ENCODE data around the gene NRCAM.
A peak's percentile ranks its signal among the peaks of the same experiment; 100 is the strongest.

Gene NRCAM

DNA sequence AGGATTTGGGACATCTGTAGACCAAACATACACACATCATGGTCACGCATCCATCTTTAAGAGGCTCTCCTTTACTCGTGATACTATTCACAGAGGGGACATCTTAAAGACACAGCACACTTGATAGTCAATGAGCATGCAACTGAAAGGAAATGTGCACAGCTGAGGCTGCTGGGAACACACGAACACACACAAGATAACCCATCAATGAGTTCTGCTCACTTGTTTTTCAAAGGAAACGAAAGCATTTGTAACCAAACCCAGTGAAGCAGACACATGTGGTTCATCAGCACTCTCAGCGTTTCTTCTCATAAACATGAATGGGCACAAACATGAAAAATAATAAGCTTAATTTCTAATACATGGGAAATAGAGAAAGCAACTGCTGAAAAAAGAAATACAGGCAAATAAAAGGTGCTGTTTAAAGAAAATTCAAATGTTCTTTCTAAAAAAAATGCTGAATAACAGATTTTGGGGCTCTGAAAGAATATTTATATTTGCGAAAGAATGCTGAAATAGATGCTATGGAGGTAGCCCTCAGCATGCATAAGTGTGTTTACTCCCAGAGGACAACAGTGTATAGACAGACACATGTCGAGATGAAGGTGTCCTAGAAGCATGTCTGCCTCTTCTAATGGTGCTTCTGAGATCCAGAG, 266.4 kb downstream of the NRCAM start:
- no peak overlapping the region for H3K4me3 ChIP-seq (ENCODE audit: low read depth in 1 of 2, low read length in 2 of 2)
- no peak overlapping the region for H3K27ac ChIP-seq (ENCODE audit: low read length)
- no peaks in the 10 kb centered on the region for H3K4me1 ChIP-seq (ENCODE audit: control insufficient read depth in 1 of 2, insufficient read depth in 2 of 2, low read length in 2 of 2)
- H3K27me3 ChIP-seq (ENCODE audit: low read depth, low read length): no peaks in the 10 kb centered on the region
- no peaks in the 10 kb centered on the region for H3K9me3 ChIP-seq (ENCODE audit: control insufficient read depth in 1 of 2, low read length in 2 of 2)
- no peaks in the 10 kb centered on the region for H3K36me3 ChIP-seq (ENCODE audit: control insufficient read depth in 1 of 2, insufficient read depth in 2 of 2, low read length in 2 of 2)

DNA sequence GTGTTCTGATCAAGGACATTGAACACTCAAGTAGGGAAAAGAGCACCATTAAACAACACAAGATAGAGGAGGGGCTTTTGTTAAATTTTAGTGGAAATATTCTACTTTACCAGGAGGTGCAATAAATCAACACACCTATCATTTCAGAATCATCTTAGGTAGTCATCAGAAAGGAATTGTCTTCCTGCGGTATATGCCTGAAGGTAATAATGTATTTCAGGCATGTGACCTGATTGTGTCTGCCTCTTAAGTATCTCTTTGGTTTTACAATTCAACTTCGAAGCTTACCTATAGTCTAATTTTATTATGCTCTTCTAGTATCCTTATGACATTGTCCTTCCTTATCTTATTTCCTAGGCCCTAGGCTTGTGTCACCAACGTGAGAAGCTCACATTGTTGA, 267.5 kb downstream of the NRCAM start:
- H3K27me3 ChIP-seq (ENCODE audit: low read depth, low read length): no peaks in the 10 kb centered on the region
- H3K36me3 ChIP-seq (ENCODE audit: control insufficient read depth in 1 of 2, insufficient read depth in 2 of 2, low read length in 2 of 2): no peaks in the 10 kb centered on the region
- H3K4me3 ChIP-seq (ENCODE audit: low read depth in 1 of 2, low read length in 2 of 2): no peak overlapping the region
- no peaks in the 10 kb centered on the region for H3K4me1 ChIP-seq (ENCODE audit: control insufficient read depth in 1 of 2, insufficient read depth in 2 of 2, low read length in 2 of 2)
- no peak overlapping the region for H3K27ac ChIP-seq (ENCODE audit: low read length)
- H3K9me3 ChIP-seq (ENCODE audit: control insufficient read depth in 1 of 2, low read length in 2 of 2): no peaks in the 10 kb centered on the region

DNA sequence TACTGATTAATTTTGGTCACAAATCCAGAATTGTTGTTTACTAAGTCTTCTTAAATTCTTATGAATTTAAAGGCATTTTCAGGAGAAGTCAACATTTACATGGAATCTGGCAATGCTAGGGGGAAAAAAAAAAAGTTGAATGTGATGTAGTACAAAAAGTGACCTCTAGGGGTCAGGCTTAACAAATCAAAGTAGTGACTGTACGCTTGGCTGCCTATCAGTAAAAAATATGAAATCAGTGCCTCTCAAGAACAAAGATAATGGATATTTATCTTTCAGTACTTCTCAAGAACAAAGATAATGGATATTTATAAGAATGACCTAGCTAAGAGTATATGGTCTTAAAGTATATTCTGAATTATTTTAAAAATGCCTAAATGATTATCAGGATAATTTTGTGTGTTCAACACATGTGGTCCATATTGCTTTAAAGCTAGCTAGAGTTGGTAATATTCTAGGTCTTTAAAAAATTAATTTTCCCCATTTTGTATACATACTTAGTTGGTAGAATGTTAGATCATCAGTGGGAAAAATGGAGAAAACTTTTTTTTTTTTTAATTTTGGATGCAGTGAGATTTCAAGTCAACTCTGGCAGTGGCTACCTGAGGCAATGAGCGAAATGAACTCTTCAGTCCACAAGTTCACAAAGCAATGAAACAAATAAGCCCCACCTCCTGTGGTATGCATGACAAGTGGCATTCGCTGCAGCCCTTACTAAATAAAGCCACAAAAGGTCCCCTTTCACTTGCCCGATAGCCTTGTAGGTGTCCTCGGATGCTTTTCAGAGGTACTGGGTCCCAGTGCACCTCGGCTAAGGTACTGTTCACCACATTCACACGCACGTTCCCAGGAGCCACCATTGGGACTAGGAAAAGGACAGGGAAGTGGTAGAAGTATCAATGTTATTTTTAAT, 274.9 kb downstream of the NRCAM start:
- Histone ChIP-seq H3K4me1 (ENCODE audit: control insufficient read depth in 1 of 2, insufficient read depth in 2 of 2, low read length in 2 of 2) (no peaks in the 10 kb centered on the region), H3K4me3 (ENCODE audit: low read depth in 1 of 2, low read length in 2 of 2) (no peak overlapping the region), H3K9me3 (ENCODE audit: control insufficient read depth in 1 of 2, low read length in 2 of 2) (no peaks in the 10 kb centered on the region), H3K27me3 (ENCODE audit: low read depth, low read length) (no peaks in the 10 kb centered on the region), H3K36me3 (ENCODE audit: control insufficient read depth in 1 of 2, insufficient read depth in 2 of 2, low read length in 2 of 2) (no peaks in the 10 kb centered on the region), H3K27ac (ENCODE audit: low read length) (no peak overlapping the region)

DNA sequence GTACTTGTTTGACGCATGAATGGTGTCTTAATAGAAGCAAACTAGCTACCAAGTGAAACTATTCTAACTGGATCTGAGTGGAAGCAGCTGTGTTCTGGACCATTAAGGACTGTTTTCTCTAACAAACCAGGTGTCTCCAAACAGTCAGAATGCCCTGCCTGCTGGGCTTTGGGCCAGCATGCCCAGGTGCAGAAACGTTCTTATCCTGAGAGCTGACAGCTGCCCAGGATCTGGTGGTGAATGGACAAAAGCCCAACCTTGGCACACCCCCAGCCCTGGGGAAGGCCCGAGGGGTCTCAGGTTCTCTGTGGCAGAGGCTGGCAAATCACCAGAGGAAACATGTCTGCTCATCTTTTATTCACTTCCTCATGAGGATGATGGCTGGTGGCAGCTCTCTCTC, 277.8 kb downstream of the NRCAM start:
- H3K27ac ChIP-seq (ENCODE audit: low read length): no peak overlapping the region
- H3K9me3 ChIP-seq (ENCODE audit: control insufficient read depth in 1 of 2, low read length in 2 of 2): no peaks in the 10 kb centered on the region
- H3K36me3 ChIP-seq (ENCODE audit: control insufficient read depth in 1 of 2, insufficient read depth in 2 of 2, low read length in 2 of 2): no peaks in the 10 kb centered on the region
- H3K4me3 ChIP-seq (ENCODE audit: low read depth in 1 of 2, low read length in 2 of 2): no peak overlapping the region
- H3K27me3 ChIP-seq (ENCODE audit: low read depth, low read length): no peaks in the 10 kb centered on the region
- H3K4me1 ChIP-seq (ENCODE audit: control insufficient read depth in 1 of 2, insufficient read depth in 2 of 2, low read length in 2 of 2): no peaks in the 10 kb centered on the region

DNA sequence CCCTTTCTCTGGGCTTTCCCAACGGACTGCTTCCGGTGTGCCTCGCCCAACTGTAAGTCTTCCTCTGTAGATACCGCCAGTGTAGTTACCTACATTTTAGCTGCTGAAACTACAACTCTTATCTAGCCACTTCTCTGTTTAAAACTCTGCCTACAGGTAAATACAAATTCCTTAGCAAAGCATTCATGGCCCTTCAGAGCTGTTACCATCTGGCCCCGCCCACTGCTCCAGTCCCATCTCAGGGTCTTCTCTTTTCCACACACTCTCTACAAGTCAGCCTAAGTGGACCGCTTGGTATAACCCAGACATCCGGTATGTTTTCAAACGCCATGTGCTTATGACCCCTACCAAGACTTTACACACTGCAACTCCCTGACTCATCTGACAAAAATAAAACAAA, 285.1 kb downstream of the NRCAM start:
- Histone ChIP-seq H3K9me3 (ENCODE audit: control insufficient read depth in 1 of 2, low read length in 2 of 2) (no peaks in the 10 kb centered on the region), H3K4me3 (ENCODE audit: low read depth in 1 of 2, low read length in 2 of 2) (no peak overlapping the region), H3K27ac (ENCODE audit: low read length) (no peak overlapping the region), H3K27me3 (ENCODE audit: low read depth, low read length) (no peaks in the 10 kb centered on the region), H3K4me1 (ENCODE audit: control insufficient read depth in 1 of 2, insufficient read depth in 2 of 2, low read length in 2 of 2) (peaks cover 0 to 2% of the 10 kb centered on the region in 2 donors), H3K36me3 (ENCODE audit: control insufficient read depth in 1 of 2, insufficient read depth in 2 of 2, low read length in 2 of 2) (no peaks in the 10 kb centered on the region)

DNA sequence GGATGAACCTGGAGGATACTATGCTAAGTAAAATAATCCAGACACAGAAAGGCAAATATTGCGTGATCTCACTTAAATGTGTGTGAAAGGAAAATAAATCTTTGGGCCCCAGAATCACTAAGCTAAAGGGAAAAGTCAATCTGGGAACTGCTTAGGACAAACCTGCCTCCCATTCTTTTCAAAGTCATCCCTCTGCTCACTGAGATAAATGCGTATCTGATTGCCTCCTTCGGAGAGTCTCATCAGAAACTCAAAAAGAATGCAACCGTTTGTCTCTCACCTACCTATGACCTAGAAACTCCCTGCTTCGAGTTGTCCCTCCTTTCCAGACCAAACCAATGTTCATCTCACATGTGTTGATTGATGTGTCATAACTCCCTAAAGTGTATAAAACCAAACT, 286.0 kb downstream of the NRCAM start:
- H3K4me1 ChIP-seq (ENCODE audit: control insufficient read depth in 1 of 2, insufficient read depth in 2 of 2, low read length in 2 of 2): peaks cover 0 to 2% of the 10 kb centered on the region in 2 donors
- H3K27ac ChIP-seq (ENCODE audit: low read length): no peak overlapping the region
- no peaks in the 10 kb centered on the region for H3K9me3 ChIP-seq (ENCODE audit: control insufficient read depth in 1 of 2, low read length in 2 of 2)
- H3K36me3 ChIP-seq (ENCODE audit: control insufficient read depth in 1 of 2, insufficient read depth in 2 of 2, low read length in 2 of 2): no peaks in the 10 kb centered on the region
- H3K27me3 ChIP-seq (ENCODE audit: low read depth, low read length): no peaks in the 10 kb centered on the region
- H3K4me3 ChIP-seq (ENCODE audit: low read depth in 1 of 2, low read length in 2 of 2): no peak overlapping the region

DNA sequence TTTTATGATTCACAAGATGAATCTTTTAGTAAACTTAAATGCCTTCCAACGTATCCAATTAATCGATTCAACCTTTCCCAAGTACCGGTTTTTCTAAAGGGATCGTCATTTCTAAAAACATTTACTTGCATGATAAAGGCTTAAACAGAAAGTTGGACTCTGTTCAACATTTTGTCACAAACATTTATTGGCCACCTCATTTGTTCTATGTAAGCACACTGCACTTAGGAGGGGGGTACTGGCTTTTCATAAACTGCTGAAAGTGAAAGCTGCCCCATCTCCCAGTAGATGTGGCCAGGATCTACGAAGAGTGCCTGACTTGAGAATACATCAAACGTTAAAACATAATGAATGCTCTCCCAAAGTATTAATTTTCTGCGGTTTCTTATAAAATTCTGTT, 288.8 kb downstream of the NRCAM start:
- H3K36me3 ChIP-seq (ENCODE audit: control insufficient read depth in 1 of 2, insufficient read depth in 2 of 2, low read length in 2 of 2): no peaks in the 10 kb centered on the region
- H3K9me3 ChIP-seq (ENCODE audit: control insufficient read depth in 1 of 2, low read length in 2 of 2): no peaks in the 10 kb centered on the region
- no peaks in the 10 kb centered on the region for H3K27me3 ChIP-seq (ENCODE audit: low read depth, low read length)
- H3K27ac ChIP-seq (ENCODE audit: low read length): no peak overlapping the region
- H3K4me3 ChIP-seq (ENCODE audit: low read depth in 1 of 2, low read length in 2 of 2): peak overlapping the region; percentile 32 to 40
- peaks cover 0 to 2% of the 10 kb centered on the region in 2 donors for H3K4me1 ChIP-seq (ENCODE audit: control insufficient read depth in 1 of 2, insufficient read depth in 2 of 2, low read length in 2 of 2)

DNA sequence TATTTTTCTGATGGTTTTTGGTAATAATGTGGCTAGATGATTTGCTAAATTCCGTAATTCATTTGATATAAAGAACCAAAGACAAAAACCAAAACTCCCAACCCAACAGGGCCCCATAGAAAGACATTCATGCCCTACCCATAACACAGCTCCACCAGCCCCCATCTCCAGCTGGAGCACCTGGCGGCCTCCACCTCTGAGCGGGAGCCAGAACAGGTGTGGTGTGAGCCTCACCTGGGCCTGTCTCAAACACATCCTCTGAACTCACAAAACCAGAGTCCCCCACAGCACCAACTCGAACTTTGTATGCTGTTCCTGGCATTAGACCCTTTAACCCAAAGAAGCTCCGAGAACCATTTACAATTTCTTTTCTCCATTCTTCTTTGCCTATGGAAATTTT, 289.5 kb downstream of the NRCAM start:
- Histone ChIP-seq H3K4me1 (ENCODE audit: control insufficient read depth in 1 of 2, insufficient read depth in 2 of 2, low read length in 2 of 2) (peaks cover 0 to 2% of the 10 kb centered on the region in 2 donors), H3K4me3 (ENCODE audit: low read depth in 1 of 2, low read length in 2 of 2) (no peak overlapping the region), H3K27ac (ENCODE audit: low read length) (no peak overlapping the region), H3K9me3 (ENCODE audit: control insufficient read depth in 1 of 2, low read length in 2 of 2) (no peaks in the 10 kb centered on the region), H3K27me3 (ENCODE audit: low read depth, low read length) (no peaks in the 10 kb centered on the region), H3K36me3 (ENCODE audit: control insufficient read depth in 1 of 2, insufficient read depth in 2 of 2, low read length in 2 of 2) (no peaks in the 10 kb centered on the region)

DNA sequence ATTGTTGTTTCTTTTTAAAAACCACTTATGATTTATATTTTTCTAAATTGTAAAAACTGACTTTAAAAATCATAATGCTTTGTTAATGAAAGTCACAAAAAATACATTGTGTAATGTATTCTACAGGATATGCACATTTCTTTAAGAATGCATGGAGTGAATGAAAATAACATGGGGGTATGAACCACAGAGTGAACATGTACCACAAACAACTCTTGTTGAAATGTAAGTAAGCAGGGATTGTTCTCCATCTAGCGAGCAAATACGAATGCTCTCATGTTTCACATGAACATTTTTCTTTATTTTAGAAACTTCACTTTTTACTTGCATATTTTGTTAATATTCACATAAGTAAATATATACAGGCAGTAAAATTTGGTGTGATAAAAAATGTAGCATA, 290.5 kb downstream of the NRCAM start:
- Histone ChIP-seq H3K27me3 (ENCODE audit: low read depth, low read length) (no peaks in the 10 kb centered on the region), H3K9me3 (ENCODE audit: control insufficient read depth in 1 of 2, low read length in 2 of 2) (no peaks in the 10 kb centered on the region), H3K36me3 (ENCODE audit: control insufficient read depth in 1 of 2, insufficient read depth in 2 of 2, low read length in 2 of 2) (no peaks in the 10 kb centered on the region), H3K4me3 (ENCODE audit: low read depth in 1 of 2, low read length in 2 of 2) (no peak overlapping the region), H3K4me1 (ENCODE audit: control insufficient read depth in 1 of 2, insufficient read depth in 2 of 2, low read length in 2 of 2) (peaks cover 0 to 2% of the 10 kb centered on the region in 2 donors), H3K27ac (ENCODE audit: low read length) (no peak overlapping the region)

DNA sequence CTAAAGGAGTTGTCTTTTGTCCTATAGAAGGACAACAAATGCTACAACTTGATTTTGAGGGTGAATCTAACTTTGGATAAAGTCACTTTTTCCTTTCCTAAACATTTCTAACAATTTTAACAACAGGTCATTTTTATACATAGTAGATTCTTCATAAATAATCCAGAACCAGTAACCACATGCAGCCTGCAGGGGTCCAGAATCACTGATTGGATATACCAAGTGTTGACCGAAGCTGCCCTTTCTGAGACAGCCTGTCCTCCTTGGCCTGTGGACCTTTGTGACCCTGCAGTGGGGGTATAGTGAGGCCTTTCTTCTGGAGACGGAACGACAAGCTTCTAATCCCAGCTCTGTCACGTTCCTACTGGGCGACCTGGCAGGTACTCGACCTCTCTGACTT, 291.3 kb downstream of the NRCAM start:
- Histone ChIP-seq H3K27ac (ENCODE audit: low read length) (no peak overlapping the region), H3K27me3 (ENCODE audit: low read depth, low read length) (no peaks in the 10 kb centered on the region), H3K4me3 (ENCODE audit: low read depth in 1 of 2, low read length in 2 of 2) (no peak overlapping the region), H3K36me3 (ENCODE audit: control insufficient read depth in 1 of 2, insufficient read depth in 2 of 2, low read length in 2 of 2) (no peaks in the 10 kb centered on the region), H3K4me1 (ENCODE audit: control insufficient read depth in 1 of 2, insufficient read depth in 2 of 2, low read length in 2 of 2) (peaks cover 0 to 2% of the 10 kb centered on the region in 2 donors), H3K9me3 (ENCODE audit: control insufficient read depth in 1 of 2, low read length in 2 of 2) (no peaks in the 10 kb centered on the region)

DNA sequence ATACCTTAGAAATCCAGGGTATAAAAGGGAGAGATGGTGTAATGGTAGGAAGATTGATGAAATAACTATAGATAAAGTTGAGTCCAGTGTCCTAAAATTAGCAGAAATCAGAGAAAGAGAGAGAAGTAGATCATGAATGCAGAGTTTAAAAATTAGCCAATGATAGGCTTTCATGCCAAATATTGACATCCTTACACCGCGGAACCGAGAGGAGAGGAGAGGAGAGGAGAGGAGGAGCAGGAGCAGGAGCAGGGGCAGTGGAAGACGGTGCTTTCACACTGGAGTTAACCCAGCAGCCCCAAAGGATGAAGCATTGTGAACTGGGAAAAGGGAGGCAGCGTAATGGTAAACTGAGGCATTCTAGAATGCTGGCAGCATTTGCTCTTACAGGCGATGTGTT, 291.9 kb downstream of the NRCAM start:
- H3K4me3 ChIP-seq (ENCODE audit: low read depth in 1 of 2, low read length in 2 of 2): no peak overlapping the region
- no peaks in the 10 kb centered on the region for H3K9me3 ChIP-seq (ENCODE audit: control insufficient read depth in 1 of 2, low read length in 2 of 2)
- no peak overlapping the region for H3K27ac ChIP-seq (ENCODE audit: low read length)

More for the DNA sequence above, 291.9 kb downstream of the NRCAM start:
- Histone ChIP-seq H3K27me3 (ENCODE audit: low read depth, low read length) (no peaks in the 10 kb centered on the region), H3K36me3 (ENCODE audit: control insufficient read depth in 1 of 2, insufficient read depth in 2 of 2, low read length in 2 of 2) (no peaks in the 10 kb centered on the region), H3K4me1 (ENCODE audit: control insufficient read depth in 1 of 2, insufficient read depth in 2 of 2, low read length in 2 of 2) (peaks cover 0 to 2% of the 10 kb centered on the region in 2 donors)
